Endodermal cell (in vitro differentiated cells): Measurements from ENCODE around the gene RRAS. TPM values are rescaled to one million over a fixed set of nuclear protein-coding genes. Genes with fewer than 3 reads are reported as not detected.

Source experiments
- DNase-seq: peaks from one replicate; pipeline ENCODE4 v3.0.0-alpha.2; 2017
- H3K27ac ChIP-seq: 2 replicates; pipeline ENCODE4 v1.5.1; 2013; ENCODE audit warnings: mild to moderate bottlenecking, low read depth, low read length, moderate library complexity
- H3K27me3 ChIP-seq: 2 replicates; pipeline ENCODE4 v1.6.1; 2013; ENCODE audit warnings: mild to moderate bottlenecking, low read length, moderate library complexity; ENCODE audit not compliant: insufficient read depth, control insufficient read depth, poor library complexity, severe bottlenecking
- H3K36me3 ChIP-seq: 2 replicates; pipeline ENCODE4 v1.7.0; 2013; ENCODE audit warnings: mild to moderate bottlenecking, low read length, moderate library complexity; ENCODE audit not compliant: control insufficient read depth, insufficient read depth
- H3K4me1 ChIP-seq: one replicate; pipeline ENCODE4 v1.7.0; 2013; ENCODE audit warnings: low read length; ENCODE audit not compliant: control insufficient read depth, insufficient read depth
- H3K4me3 ChIP-seq: 2 replicates; pipeline ENCODE4 v1.5.1; 2013; ENCODE audit warnings: mild to moderate bottlenecking, low read length, moderate library complexity
- H3K9ac ChIP-seq: 2 replicates; pipeline ENCODE4 v1.6.1; 2013; ENCODE audit warnings: mild to moderate bottlenecking, low read length, moderate library complexity; ENCODE audit not compliant: poor library complexity, severe bottlenecking; ENCODE audit errors: extremely low read depth
- H3K9me3 ChIP-seq: 2 replicates; pipeline ENCODE4 v1.6.1; 2013; ENCODE audit warnings: mild to moderate bottlenecking, low read length, moderate library complexity; ENCODE audit not compliant: control insufficient read depth
- H3K27ac Mint-ChIP-seq: 2 replicates; pipeline ENCODE4 v1.8.0; 2020; ENCODE audit warnings: mixed read lengths
- H3K27me3 Mint-ChIP-seq: 2 replicates; pipeline ENCODE4 v1.8.0; 2021; ENCODE audit warnings: mild to moderate bottlenecking, mixed read lengths; ENCODE audit not compliant: insufficient read depth
- H3K36me3 Mint-ChIP-seq: 2 replicates; pipeline ENCODE4 v1.8.0; 2020; ENCODE audit warnings: low read depth, mixed read lengths
- H3K4me1 Mint-ChIP-seq: 2 replicates; pipeline ENCODE4 v1.8.0; 2020; ENCODE audit warnings: mixed read lengths
- H3K4me3 Mint-ChIP-seq: 2 replicates; pipeline ENCODE4 v1.8.0; 2020; ENCODE audit warnings: mild to moderate bottlenecking, moderate library complexity, mixed read lengths
- H3K9me3 Mint-ChIP-seq: 2 replicates; pipeline ENCODE4 v1.8.0; 2020; ENCODE audit warnings: mild to moderate bottlenecking, mixed read lengths
- WGBS, 2 experiments: methylation state at CpG; one replicate each; pipeline versions ENCODE4 v1.1.5 to v1.1.7; 2013; ENCODE audit warnings: missing lambda C conversion rate in 2 of 2, mixed read lengths in 1 of 2; ENCODE audit not compliant: insufficient coverage in 1 of 2, insufficient read length in 1 of 2; 5-methylcytosine and 5-hydroxymethylcytosine counted together
- microRNA-seq: library from miRNA; unstranded; fragments of <30 nt; microRNA quantifications from one replicate; pipeline ENCODE4 v1.2.0, GENCODE V29; 2020; ENCODE audit warnings: borderline microRNAs expressed
- total RNA-seq, 2 donors: library from RNA; stranded (reverse); fragmentation: NEBNext Ultra II Directional in 1 of 2; extraction: Animal tissue kit (Norgen Biotek cat#: 25700) in 1 of 2; gene quantifications; 2 replicates in 1 of 2; 3 replicates in 1 of 2; pipeline ENCODE4 v1.2.1, GENCODE V29; 2021
- TF ChIP-seq, protein P1 (sequence below): fragments of 200-600 bp; sonication (generic); conservative IDR thresholded peaks from 2 replicates; pipeline ENCODE4 v1.5.0; 2021; ENCODE audit warnings: antibody characterized with exemption, mild to moderate bottlenecking

RRAS gene
- total RNA-seq, 2 donors from 2014 or later = 5.8 to 7.3 TPM

- no peak overlapping the region for H3K4me3 ChIP-seq
- H3K27me3 ChIP-seq = no peaks in the 10 kb centered on the region
- Mint-ChIP-seq H3K4me3 (no peak overlapping the region), H3K36me3 (peaks cover 11% of the 10 kb centered on the region), H3K4me1 (peaks cover 14% of the 10 kb centered on the region), H3K9me3 (no peaks in the 10 kb centered on the region), H3K27ac (no peak overlapping the region), H3K27me3 (no peaks in the 10 kb centered on the region)
- H3K27ac ChIP-seq = no peak overlapping the region
- no peak overlapping the region for H3K9ac ChIP-seq
- H3K36me3 ChIP-seq = peaks cover 10% of the 10 kb centered on the region
- DNase-seq = no peak
- 71 to 97% methylated on average over 4 to 5 of the region's 5 CpGs for WGBS, 2 experiments
- H3K9me3 ChIP-seq = no peaks in the 10 kb centered on the region
- H3K4me1 ChIP-seq = no peaks in the 10 kb centered on the region
- TF ChIP-seq, protein P1, sequence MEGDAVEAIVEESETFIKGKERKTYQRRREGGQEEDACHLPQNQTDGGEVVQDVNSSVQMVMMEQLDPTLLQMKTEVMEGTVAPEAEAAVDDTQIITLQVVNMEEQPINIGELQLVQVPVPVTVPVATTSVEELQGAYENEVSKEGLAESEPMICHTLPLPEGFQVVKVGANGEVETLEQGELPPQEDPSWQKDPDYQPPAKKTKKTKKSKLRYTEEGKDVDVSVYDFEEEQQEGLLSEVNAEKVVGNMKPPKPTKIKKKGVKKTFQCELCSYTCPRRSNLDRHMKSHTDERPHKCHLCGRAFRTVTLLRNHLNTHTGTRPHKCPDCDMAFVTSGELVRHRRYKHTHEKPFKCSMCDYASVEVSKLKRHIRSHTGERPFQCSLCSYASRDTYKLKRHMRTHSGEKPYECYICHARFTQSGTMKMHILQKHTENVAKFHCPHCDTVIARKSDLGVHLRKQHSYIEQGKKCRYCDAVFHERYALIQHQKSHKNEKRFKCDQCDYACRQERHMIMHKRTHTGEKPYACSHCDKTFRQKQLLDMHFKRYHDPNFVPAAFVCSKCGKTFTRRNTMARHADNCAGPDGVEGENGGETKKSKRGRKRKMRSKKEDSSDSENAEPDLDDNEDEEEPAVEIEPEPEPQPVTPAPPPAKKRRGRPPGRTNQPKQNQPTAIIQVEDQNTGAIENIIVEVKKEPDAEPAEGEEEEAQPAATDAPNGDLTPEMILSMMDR = no peak
Observed at GRCh38 chr19:49589502-49589905, 50.4 kb downstream of the RRAS start.

- TF ChIP-seq, protein P1 = no peak
- no peak overlapping the region for H3K9ac ChIP-seq
- H3K4me3 ChIP-seq = no peak overlapping the region
- WGBS, 2 experiments = 88 to 91% methylated on average over 9 to 18 of the region's 18 CpGs
- no peak for DNase-seq
- no peak overlapping the region for H3K27ac ChIP-seq
- no peaks in the 10 kb centered on the region for H3K9me3 ChIP-seq
- Mint-ChIP-seq H3K4me3 (no peak overlapping the region), H3K9me3 (no peaks in the 10 kb centered on the region), H3K27me3 (no peaks in the 10 kb centered on the region), H3K4me1 (peaks cover 7% of the 10 kb centered on the region), H3K36me3 (peaks cover 2% of the 10 kb centered on the region), H3K27ac (no peak overlapping the region)
- no peaks in the 10 kb centered on the region for H3K4me1 ChIP-seq
- H3K36me3 ChIP-seq = peaks cover under 1% of the 10 kb centered on the region
- no peaks in the 10 kb centered on the region for H3K27me3 ChIP-seq
Observed at GRCh38 chr19:49588365-49589122, 51.4 kb downstream of the RRAS start.

DNA sequence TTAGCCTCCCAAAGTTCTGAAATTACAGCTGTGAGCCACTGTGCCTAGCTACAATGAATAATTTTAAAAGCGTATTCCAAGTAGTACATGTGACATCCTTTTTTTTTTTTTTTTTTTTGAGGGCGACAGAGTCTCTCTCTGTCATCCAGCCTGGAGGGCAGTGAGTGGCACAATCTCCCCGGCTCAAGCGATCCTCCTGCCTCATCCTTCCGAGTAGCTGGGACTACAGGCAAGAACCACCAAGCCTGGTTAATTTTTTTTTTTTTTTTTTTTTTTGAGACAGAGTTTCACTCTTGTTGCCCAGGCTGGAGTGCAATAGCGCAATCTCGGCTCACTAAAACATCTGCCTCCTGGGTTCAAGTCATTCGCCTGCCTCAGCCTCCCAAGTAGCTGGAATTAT, 52.7 kb downstream of the RRAS start:
- H3K27me3 ChIP-seq = no peaks in the 10 kb centered on the region
- Mint-ChIP-seq H3K27me3 (no peaks in the 10 kb centered on the region), H3K4me1 (peaks cover 2% of the 10 kb centered on the region), H3K9me3 (no peaks in the 10 kb centered on the region), H3K27ac (no peak overlapping the region), H3K36me3 (no peaks in the 10 kb centered on the region), H3K4me3 (no peak overlapping the region)
- TF ChIP-seq, protein P1 = no peak
- DNase-seq = no peak
- H3K4me1 ChIP-seq = no peaks in the 10 kb centered on the region
- H3K36me3 ChIP-seq = no peaks in the 10 kb centered on the region
- 82 to 95% methylated on average over 6 to 8 of the region's 8 CpGs for WGBS, 2 experiments
- no peak overlapping the region for H3K27ac ChIP-seq
- no peaks in the 10 kb centered on the region for H3K9me3 ChIP-seq
- no peak overlapping the region for H3K4me3 ChIP-seq
- no peak overlapping the region for H3K9ac ChIP-seq

Small RNA genes within 50 kb of the gene (microRNA-seq; reads per million reads assigned to microRNA genes)
- gene MIR5088 = not detected

Other genes starting within 250 kb of the RRAS start
- not detected for gene PTH2, start 216.7 kb downstream of the RRAS start, total RNA-seq
- under 1 TPM in 1 of 2 donors, not detected in 1; 0.18 TPM for gene GFY, start 214.8 kb downstream of the RRAS start, total RNA-seq
- under 1 TPM; 0.22 to 0.33 TPM for gene SLC17A7, start 198.6 kb downstream of the RRAS start, total RNA-seq
- 100 to 1,000 TPM; 128 to 133 TPM for gene PIH1D1, start 188.3 kb downstream of the RRAS start, total RNA-seq
- 10 to 100 TPM; 52.8 to 57.1 TPM for gene ALDH16A1, start 186.9 kb downstream of the RRAS start, total RNA-seq
- 1 to 10 TPM in 1 of 2 donors, under 1 TPM in 1; 0.75 to 2.3 TPM for gene FLT3LG, start 165.9 kb downstream of the RRAS start, total RNA-seq
- gene RPL13A, start 152.5 kb downstream of the RRAS start, total RNA-seq = 1,000 to 10,000 TPM; 2,434 to 3,023 TPM
- 1,000 to 10,000 TPM; 1,814 to 2,035 TPM for gene RPS11, start 143.7 kb downstream of the RRAS start, total RNA-seq
- gene FCGRT, start 127.5 kb downstream of the RRAS start, total RNA-seq = 10 to 100 TPM; 47.6 to 56.9 TPM
- gene RCN3, start 112.1 kb downstream of the RRAS start, total RNA-seq = 1 to 10 TPM; 4.9 to 9.0 TPM
- 10 to 100 TPM; 58.0 to 62.3 TPM for gene NOSIP, start 59.6 kb downstream of the RRAS start, total RNA-seq
- gene PRRG2, start 58.8 kb downstream of the RRAS start, total RNA-seq = 1 to 10 TPM; 3.7 to 6.9 TPM
- gene PRR12, start 49.0 kb downstream of the RRAS start, total RNA-seq = 10 to 100 TPM; 67.6 to 69.6 TPM
- gene SCAF1, start 2.1 kb upstream of the RRAS start, total RNA-seq = 10 to 100 TPM; 84.8 to 94.5 TPM
- gene IRF3, start 25.7 kb upstream of the RRAS start, total RNA-seq = 100 to 1,000 TPM; 127 to 128 TPM
- 100 to 1,000 TPM in 1 of 2 donors, 10 to 100 TPM in 1; 91.8 to 101 TPM for gene BCL2L12, start 25.8 kb upstream of the RRAS start, total RNA-seq
- 100 to 1,000 TPM; 343 to 362 TPM for gene PRMT1, start 37.1 kb upstream of the RRAS start, total RNA-seq
- 1 to 10 TPM; 4.6 to 7.7 TPM for gene ADM5, start 49.5 kb upstream of the RRAS start, total RNA-seq
- gene CPT1C, start 51.0 kb upstream of the RRAS start, total RNA-seq = 10 to 100 TPM; 41.4 to 59.7 TPM
- gene TSKS, start 123.2 kb upstream of the RRAS start, total RNA-seq = under 1 TPM in 1 of 2 donors, not detected in 1; 0.31 TPM
- gene AP2A1, start 126.9 kb upstream of the RRAS start, total RNA-seq = 100 to 1,000 TPM; 100 to 110 TPM
- 10 to 100 TPM; 26.1 to 41.2 TPM for gene FUZ, start 173.1 kb upstream of the RRAS start, total RNA-seq
- gene MED25, start 178.1 kb upstream of the RRAS start, total RNA-seq = 10 to 100 TPM; 89.1 to 90.0 TPM
- gene PTOV1, start 211.0 kb upstream of the RRAS start, total RNA-seq = 100 to 1,000 TPM; 279 to 287 TPM
- 100 to 1,000 TPM; 161 to 163 TPM for gene PNKP, start 227.4 kb upstream of the RRAS start, total RNA-seq
- 10 to 100 TPM; 41.3 to 47.0 TPM for gene AKT1S1, start 237.2 kb upstream of the RRAS start, total RNA-seq
- 10 to 100 TPM; 40.7 to 47.3 TPM for gene TBC1D17, start 237.6 kb upstream of the RRAS start, total RNA-seq